GM12872 (cell line): ENCODE results near the gene TSEN54.

Source experiments
- CTCF ChIP-seq: IDR thresholded peaks from 3 replicates; pipeline ENCODE4 v1.5.1; 2011; ENCODE audit warnings: low read depth, mild to moderate bottlenecking, low read length, moderate library complexity; ENCODE audit not compliant: insufficient read depth

TSEN54 gene

GRCh38 chr17:75490173-75490743, 26.1 kb upstream of the TSEN54 start:
- TF ChIP-seq CTCF: no peak

GRCh38 chr17:75490953-75491649, 25.2 kb upstream of the TSEN54 start:
- TF ChIP-seq CTCF: no peak

- TF ChIP-seq CTCF: no peak
These were observed 24.6 kb upstream of the TSEN54 start for GRCh38 chr17:75491680-75492079.

GRCh38 chr17:75492555-75493168, 23.7 kb upstream of the TSEN54 start:
- TF ChIP-seq CTCF: no peak

- TF ChIP-seq CTCF: no peak
These were observed 22.7 kb upstream of the TSEN54 start for GRCh38 chr17:75493476-75494129.

GRCh38 chr17:75494326-75494877, 21.9 kb upstream of the TSEN54 start:
- TF ChIP-seq CTCF: no peak

GRCh38 chr17:75496005-75496404, 20.3 kb upstream of the TSEN54 start:
- TF ChIP-seq CTCF: no peak
